NCI-H146 (cell line): ENCODE results near the gene THSD4.

ENCODE experiments used
- DNase-seq: peaks from one replicate; lab custom pipeline; 2025; lab: John Stamatoyannopoulos, UW

Gene THSD4

GRCh38 chr15:71585159-71585558 lies 469.9 kb downstream of the THSD4 start:
- no peak for DNase-seq

- no peak for DNase-seq
Observed at GRCh38 chr15:71586463-71586862, 471.2 kb downstream of the THSD4 start.

DNA sequence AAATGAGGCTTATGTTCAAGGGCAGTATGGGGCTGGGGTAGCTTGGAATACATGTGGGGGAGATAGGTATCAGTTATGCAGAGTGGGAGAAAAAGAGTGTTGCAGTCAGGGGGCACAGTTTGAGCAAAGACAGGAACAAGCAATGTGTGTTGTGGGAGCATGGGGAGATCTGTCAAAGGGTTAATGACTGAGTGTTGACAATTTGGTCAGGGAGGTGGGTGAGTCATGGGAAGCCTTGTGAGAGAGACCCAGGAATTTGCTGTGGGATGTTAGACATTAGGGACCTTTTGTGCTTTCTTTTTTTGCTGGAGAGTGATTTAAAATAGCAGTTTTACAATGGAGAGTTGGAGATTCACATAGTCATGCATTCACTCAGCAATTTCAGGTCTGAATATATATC lies 473.5 kb downstream of the THSD4 start:
- DNase-seq: no peak

DNA sequence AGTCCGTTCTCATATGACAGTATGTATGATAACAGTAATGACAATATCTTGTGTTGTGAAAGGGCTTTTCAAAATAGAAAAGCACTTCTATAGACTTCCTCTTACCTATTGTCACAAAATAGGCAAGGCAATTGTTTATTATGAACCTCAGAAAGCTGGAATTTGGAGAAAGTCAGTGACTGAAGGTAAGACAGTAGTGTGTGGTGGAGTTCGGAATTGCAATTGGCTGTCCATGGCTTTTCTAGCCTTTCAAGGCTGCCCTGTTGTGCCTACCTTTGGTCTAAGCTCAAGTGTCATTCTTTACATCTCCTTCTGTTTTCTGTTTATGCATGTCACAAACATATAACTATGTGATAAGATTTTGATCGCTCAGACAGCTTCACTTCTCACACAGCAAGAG lies 475.8 kb downstream of the THSD4 start:
- no peak for DNase-seq

- DNase-seq: no peak
Observed at GRCh38 chr15:71592203-71592602, 476.9 kb downstream of the THSD4 start.

DNA sequence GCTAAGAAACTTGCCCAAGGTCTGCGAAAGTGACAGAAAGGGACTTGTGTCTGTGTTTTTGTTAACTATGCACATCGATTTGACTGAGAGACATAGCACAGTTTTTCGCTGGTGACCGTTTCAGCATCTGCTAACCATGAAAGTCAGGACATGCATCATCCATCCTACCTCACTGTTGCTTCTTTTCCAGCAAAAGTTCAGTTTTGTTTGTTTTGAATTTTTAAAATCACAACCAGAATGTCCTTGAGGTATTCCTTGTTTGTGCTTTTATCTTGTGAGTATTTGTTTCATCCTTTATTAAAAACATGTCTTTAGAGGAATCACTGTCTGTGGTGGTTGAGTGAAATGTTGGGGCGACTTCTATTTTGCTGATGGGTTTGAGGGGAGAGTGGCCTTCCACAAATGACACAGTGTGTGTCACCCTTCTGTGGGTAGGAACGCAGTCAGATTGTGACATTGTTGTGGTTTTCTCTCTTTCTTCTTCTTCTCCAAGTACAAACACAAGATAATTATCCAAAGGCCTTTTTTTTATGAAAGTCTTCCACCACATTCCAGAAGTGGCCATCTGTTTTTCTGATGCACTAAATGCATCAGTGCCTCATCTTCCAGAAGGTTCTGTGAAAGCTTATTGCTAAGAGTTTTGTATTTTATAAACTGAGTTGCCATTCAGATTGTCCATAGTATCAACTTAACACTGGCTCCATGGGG lies 480.7 kb downstream of the THSD4 start:
- no peak for DNase-seq

- no peak for DNase-seq
Observed at GRCh38 chr15:71596672-71597071, 481.4 kb downstream of the THSD4 start.

DNA sequence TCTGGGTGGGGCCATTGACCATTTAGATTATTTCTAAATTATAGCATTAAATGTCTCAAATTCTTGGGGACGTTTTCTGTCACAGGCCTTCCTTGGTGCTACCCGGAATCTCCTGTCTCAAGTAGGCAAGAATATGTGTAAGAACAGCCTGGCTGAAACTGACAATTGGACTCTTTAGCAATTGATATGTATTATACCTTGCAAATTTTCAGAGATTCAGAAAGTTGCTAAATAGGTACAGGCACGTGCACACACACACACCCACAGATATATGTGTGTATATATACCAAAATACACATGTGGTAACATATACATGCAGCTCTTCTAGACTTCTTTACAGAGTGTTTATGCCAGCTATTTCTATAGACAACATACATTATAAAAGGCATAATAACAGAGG lies 481.9 kb downstream of the THSD4 start:
- DNase-seq: no peak

- no peak for DNase-seq
Observed at GRCh38 chr15:71597637-71598036, 482.4 kb downstream of the THSD4 start.

- no peak for DNase-seq
Observed at GRCh38 chr15:71598741-71599140, 483.5 kb downstream of the THSD4 start.

DNA sequence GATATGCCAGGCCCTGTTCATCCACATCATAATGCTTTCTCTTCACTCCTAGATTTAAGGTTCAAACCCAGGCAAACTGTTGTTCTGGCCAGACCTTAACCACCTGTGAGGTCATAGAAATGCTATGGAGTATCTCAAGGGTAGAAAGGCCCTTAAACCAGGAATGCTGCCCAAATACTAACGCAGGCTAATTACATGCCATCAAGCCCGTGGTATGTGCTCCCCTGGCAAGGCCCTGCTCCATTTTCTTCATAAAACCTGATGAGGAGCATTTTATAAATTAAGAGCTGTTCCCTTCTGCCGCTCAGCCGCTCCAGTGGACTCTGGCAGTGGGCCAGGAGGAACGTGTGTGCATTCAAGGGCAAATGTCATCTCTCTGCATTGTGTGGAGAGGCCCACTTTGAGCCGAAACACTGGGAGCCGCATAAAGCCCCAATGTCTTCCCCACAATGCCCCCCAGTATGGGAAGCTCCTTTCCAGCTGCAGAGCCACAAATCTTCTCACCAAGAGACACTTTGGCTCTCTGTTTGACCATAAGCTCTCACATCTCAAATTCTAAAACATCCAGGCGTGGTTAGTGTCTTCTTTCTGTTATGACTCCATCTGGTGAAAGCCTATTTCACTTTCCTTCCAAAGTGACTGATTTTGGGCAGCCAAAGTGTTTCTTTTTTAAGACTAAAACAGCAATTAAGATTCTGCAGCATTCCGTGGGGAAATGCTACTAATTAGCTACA lies 484.3 kb downstream of the THSD4 start:
- DNase-seq: peak; percentile 27

DNA sequence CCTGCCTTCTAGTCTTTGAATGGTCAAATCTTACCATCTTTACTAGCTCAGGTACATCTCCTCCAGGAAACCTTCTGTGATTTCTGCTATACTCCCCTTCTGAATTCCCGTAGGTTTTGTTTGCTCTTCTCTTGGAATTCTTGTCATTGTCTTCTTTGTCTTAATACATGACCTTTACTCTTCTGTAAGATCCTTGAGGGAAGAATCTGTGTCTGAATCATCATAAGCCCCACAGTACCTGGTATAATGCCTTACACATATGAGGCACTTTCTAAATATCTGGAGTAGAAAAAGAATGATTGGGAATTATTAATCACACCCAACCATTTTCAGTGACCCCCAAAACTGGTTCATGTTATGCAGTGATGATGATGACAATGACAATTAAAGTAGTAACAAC lies 485.0 kb downstream of the THSD4 start:
- DNase-seq: no peak

DNA sequence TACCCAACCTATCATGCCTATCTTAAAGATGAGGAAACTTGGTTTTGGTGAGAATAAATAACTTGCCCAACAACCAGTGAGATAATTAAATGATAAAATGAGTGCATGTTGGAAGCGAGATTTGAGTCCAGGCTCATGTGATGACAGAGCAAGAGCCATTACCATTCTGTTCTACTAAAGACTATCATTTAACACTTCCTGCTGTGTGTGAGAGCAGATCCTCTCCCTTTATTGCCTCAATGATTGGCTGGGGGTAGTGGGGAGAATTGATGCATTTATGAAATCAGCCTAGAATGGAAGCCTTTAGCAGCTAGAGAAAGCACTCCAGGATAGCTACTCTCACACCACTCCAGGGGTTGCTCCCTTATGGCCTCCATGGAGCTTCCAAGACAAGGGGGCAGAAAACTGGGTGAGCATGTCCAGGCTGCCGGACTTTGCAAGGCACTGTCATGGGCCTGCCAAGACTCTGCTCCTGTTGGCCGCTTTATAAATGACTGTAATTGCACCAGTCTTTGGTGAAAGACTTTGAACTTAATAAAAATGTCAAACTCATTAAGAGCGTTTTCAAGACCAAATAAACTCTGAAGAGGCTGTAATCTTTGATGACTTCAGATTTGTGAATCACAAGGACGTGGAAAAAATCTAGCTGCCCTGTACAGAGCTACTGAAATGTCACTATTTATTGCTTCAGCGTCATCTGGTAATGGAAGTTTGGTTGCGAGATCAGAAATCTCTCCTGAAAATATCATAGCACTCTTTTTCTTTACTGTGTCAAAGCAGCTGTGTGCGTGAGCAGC lies 486.0 kb downstream of the THSD4 start:
- no peak for DNase-seq

DNA sequence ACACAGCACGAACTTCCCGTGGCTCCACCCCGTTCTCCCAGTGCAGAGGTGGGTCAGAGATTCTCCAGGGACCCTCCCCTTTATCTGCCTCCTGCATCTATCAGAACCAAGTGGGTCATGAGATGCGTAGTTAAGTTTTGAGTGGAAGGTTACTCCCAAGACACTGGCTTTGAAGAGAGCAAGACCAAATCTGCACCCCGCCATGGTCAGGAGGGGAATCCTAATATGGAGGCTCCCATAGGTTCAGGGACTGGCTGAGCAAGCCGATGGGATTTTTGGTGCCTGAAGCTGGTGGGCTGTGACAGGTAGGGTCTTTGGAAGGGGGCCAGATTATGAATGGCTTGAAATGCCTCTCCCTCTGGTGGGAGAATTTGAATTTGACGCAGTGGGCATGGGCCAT lies 488.1 kb downstream of the THSD4 start:
- DNase-seq: no peak

DNA sequence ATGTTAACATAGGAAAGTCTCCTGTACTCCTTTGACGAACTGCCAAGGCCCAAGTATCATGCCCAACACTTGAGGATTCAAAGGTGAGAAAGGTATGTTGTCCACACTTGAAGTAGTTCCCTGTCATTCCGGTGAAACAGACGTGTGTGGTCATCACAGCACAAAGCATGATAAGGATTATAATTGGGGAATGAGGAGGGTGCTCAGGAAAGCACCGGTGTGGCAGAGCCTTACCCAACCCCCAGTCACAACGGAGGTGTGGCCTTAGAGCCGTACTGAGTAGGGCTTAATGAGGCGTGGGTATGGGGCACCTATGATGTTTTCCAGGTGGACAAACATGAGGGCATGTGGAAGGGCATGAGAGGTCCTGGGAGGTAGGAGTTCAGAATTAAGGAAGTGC lies 492.1 kb downstream of the THSD4 start:
- no peak for DNase-seq

- no peak for DNase-seq
Observed at GRCh38 chr15:71610728-71611552, 495.7 kb downstream of the THSD4 start.

GRCh38 chr15:71611553-71612396 lies 496.5 kb downstream of the THSD4 start:
- peak; percentile 79 for DNase-seq

DNA sequence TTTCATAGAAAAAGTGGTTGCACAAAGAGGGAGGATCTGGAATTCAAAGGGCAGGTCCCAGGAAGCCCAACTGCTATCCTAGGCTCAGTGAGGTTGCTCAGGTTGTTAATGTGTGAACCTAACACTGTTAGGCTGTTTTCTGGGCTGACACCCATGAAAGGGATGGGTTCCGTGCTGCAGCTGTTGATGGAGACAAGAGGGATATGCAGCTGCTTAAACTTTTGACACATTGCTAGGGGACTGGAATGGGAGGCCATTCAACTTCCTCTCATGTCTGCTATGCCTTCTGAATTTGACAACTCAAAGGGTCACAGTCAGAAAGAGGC lies 497.1 kb downstream of the THSD4 start:
- peak; percentile 29 for DNase-seq

- peak; percentile 4 for DNase-seq
Observed at GRCh38 chr15:71612869-71613268, 497.6 kb downstream of the THSD4 start.

DNA sequence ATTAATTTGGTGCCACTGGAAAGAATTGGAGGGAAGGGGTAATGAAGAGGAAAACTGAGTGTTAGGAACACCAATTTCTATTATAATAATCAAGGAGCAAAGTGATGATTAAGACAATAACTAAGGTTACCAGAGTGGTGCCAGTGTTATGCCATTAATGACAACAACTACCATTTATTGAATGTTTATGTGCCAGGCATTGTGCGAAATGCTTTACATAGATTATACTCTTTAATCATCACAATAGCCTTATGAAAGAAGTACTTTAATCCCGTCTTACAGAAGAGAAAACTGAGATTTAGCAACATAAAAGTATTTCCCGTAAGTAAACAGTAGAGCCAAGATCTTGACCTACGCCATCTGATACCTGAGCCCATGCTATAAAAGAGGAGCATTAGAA lies 507.8 kb downstream of the THSD4 start:
- DNase-seq: no peak

GRCh38 chr15:71626596-71627088 lies 511.4 kb downstream of the THSD4 start:
- no peak for DNase-seq
